HUES64 (cell line): ENCODE measurements around the gene PARP9.
"Not testable (repeated sequence)": the region's sequence is repeated elsewhere in the genome, so short reads cannot be mapped to it uniquely, and the experiment has no call there.

Experiments
- H3K27ac ChIP-seq: 2 replicates; pipeline ENCODE4 v1.7.0; 2013; ENCODE audit warnings: low read depth, low read length, inconsistent platforms
- H3K27me3 ChIP-seq: 2 replicates; pipeline ENCODE4 v1.6.1; 2013; ENCODE audit warnings: mild to moderate bottlenecking, low read length; ENCODE audit not compliant: insufficient read depth
- H3K36me3 ChIP-seq: 2 replicates; pipeline ENCODE4 v1.6.1; 2013; ENCODE audit warnings: mild to moderate bottlenecking, low read length; ENCODE audit not compliant: insufficient read depth
- H3K4me1 ChIP-seq: 2 replicates; pipeline ENCODE4 v1.6.1; 2013; ENCODE audit warnings: mild to moderate bottlenecking, low read length, moderate library complexity; ENCODE audit not compliant: insufficient read depth
- H3K4me3 ChIP-seq: 2 replicates; pipeline ENCODE4 v1.5.1; 2013; ENCODE audit warnings: mild to moderate bottlenecking, low read length, moderate library complexity
- H3K9ac ChIP-seq: 2 replicates; pipeline ENCODE4 v1.6.1; 2013; ENCODE audit warnings: mild to moderate bottlenecking, low read depth, low read length
- H3K9me3 ChIP-seq: 2 replicates; pipeline ENCODE4 v1.6.1; 2013; ENCODE audit warnings: low read depth, low read length; ENCODE audit not compliant: insufficient read depth
- WGBS: fragments of 150-250, 120-280 bp; methylation state at CpG from one replicate; pipeline ENCODE4 v1.1.7; 2013; ENCODE audit warnings: missing lambda C conversion rate; 5-methylcytosine and 5-hydroxymethylcytosine counted together

PARP9 gene

GRCh38 chr3:122508944-122509343 lies 55.2 kb downstream of the PARP9 start:
- H3K4me3 ChIP-seq, H3K27ac ChIP-seq, H3K9ac ChIP-seq, H3K9me3 ChIP-seq, H3K36me3 ChIP-seq, H3K27me3 ChIP-seq: not testable (repeated sequence)
- peaks cover 48% of the 10 kb centered on the region for H3K4me1 ChIP-seq
- WGBS: 94% methylated on average over 9 of the region's 9 CpGs

- no peaks in the 10 kb centered on the region for H3K27me3 ChIP-seq
- WGBS: 100% methylated on average over 1 of the region's 2 CpGs
- no peak overlapping the region for H3K9ac ChIP-seq
- H3K27ac ChIP-seq: no peak overlapping the region
- H3K4me1 ChIP-seq: peaks cover 46% of the 10 kb centered on the region
- H3K9me3 ChIP-seq: no peaks in the 10 kb centered on the region
- no peak overlapping the region for H3K4me3 ChIP-seq
- no peaks in the 10 kb centered on the region for H3K36me3 ChIP-seq
Measured at GRCh38 chr3:122508135-122508914, 55.8 kb downstream of the PARP9 start.

- Histone ChIP-seq H3K27ac (no peak overlapping the region), H3K27me3 (no peaks in the 10 kb centered on the region), H3K9ac (no peak overlapping the region), H3K4me1 (peaks cover 34% of the 10 kb centered on the region), H3K4me3 (no peak overlapping the region), H3K36me3 (no peaks in the 10 kb centered on the region), H3K9me3 (no peaks in the 10 kb centered on the region)
- WGBS: no CpG with 5 or more reads among the region's 1 CpG
Measured at GRCh38 chr3:122506450-122506849, 57.6 kb downstream of the PARP9 start.

- Histone ChIP-seq H3K36me3 (no peaks in the 10 kb centered on the region), H3K9ac (no peak overlapping the region), H3K4me3 (no peak overlapping the region), H3K27me3 (no peaks in the 10 kb centered on the region), H3K4me1 (peaks cover 29% of the 10 kb centered on the region), H3K9me3 (no peaks in the 10 kb centered on the region), H3K27ac (no peak overlapping the region)
- 70% methylated on average over 2 of the region's 2 CpGs for WGBS
Measured at GRCh38 chr3:122505676-122506075, 58.4 kb downstream of the PARP9 start.

GRCh38 chr3:122502941-122503340 lies 61.2 kb downstream of the PARP9 start:
- Histone ChIP-seq H3K36me3 (no peaks in the 10 kb centered on the region), H3K4me3 (no peak overlapping the region), H3K9ac (no peak overlapping the region), H3K9me3 (no peaks in the 10 kb centered on the region), H3K4me1 (peaks cover 30% of the 10 kb centered on the region), H3K27me3 (no peaks in the 10 kb centered on the region), H3K27ac (no peak overlapping the region)
- 92% methylated on average over 2 of the region's 2 CpGs for WGBS

GRCh38 chr3:122502139-122502538 lies 62.0 kb downstream of the PARP9 start:
- H3K36me3 ChIP-seq: no peaks in the 10 kb centered on the region
- whole genome bisulfite sequencing: 63% methylated on average over 1 of the region's 2 CpGs
- no peak overlapping the region for H3K9ac ChIP-seq
- no peaks in the 10 kb centered on the region for H3K27me3 ChIP-seq
- no peak overlapping the region for H3K4me3 ChIP-seq
- no peaks in the 10 kb centered on the region for H3K9me3 ChIP-seq
- no peak overlapping the region for H3K27ac ChIP-seq
- H3K4me1 ChIP-seq: peaks cover 34% of the 10 kb centered on the region

- not testable (repeated sequence) for H3K9ac ChIP-seq
- WGBS: 90% methylated on average over 6 of the region's 6 CpGs
- H3K4me1 ChIP-seq: peaks cover 38% of the 10 kb centered on the region
Measured at GRCh38 chr3:122500964-122501363, 63.1 kb downstream of the PARP9 start.

GRCh38 chr3:122498152-122498551 lies 65.9 kb downstream of the PARP9 start:
- H3K9ac ChIP-seq: no peak overlapping the region
- H3K27me3 ChIP-seq: no peaks in the 10 kb centered on the region
- peaks cover 33% of the 10 kb centered on the region for H3K36me3 ChIP-seq
- H3K27ac ChIP-seq: no peak overlapping the region
- no peak overlapping the region for H3K4me3 ChIP-seq
- 11% methylated on average over 1 of the region's 1 CpG for WGBS
- H3K4me1 ChIP-seq: peaks cover 34% of the 10 kb centered on the region
- H3K9me3 ChIP-seq: no peaks in the 10 kb centered on the region

More at GRCh38 chr3:122500964-122501363, 63.1 kb downstream of the PARP9 start:
- not testable (repeated sequence) for H3K4me3 ChIP-seq, H3K27ac ChIP-seq, H3K27me3 ChIP-seq, H3K9me3 ChIP-seq, H3K36me3 ChIP-seq

- 80% methylated on average over 1 of the region's 1 CpG for WGBS
- Histone ChIP-seq H3K9ac (no peak overlapping the region), H3K4me1 (peaks cover 34% of the 10 kb centered on the region), H3K4me3 (no peak overlapping the region), H3K27me3 (no peaks in the 10 kb centered on the region), H3K9me3 (no peaks in the 10 kb centered on the region), H3K27ac (no peak overlapping the region), H3K36me3 (peaks cover 40% of the 10 kb centered on the region)
Measured at GRCh38 chr3:122497425-122497824, 66.7 kb downstream of the PARP9 start.

GRCh38 chr3:122496508-122496907 lies 67.6 kb downstream of the PARP9 start:
- no peak overlapping the region; the same call in 1 of the 2 replicates for H3K27ac ChIP-seq
- H3K9me3 ChIP-seq: no peaks in the 10 kb centered on the region
- peaks cover 47% of the 10 kb centered on the region for H3K36me3 ChIP-seq
- H3K4me1 ChIP-seq: peaks cover 28% of the 10 kb centered on the region
- no peak overlapping the region for H3K9ac ChIP-seq
- 75% methylated on average over 2 of the region's 2 CpGs for WGBS
- H3K4me3 ChIP-seq: 0 out of 2 replicates have a peak overlapping the region, but pooled peaks have one; percentile 23
- no peaks in the 10 kb centered on the region for H3K27me3 ChIP-seq

- Histone ChIP-seq H3K4me1 (peaks cover 14% of the 10 kb centered on the region), H3K36me3 (peaks cover 65% of the 10 kb centered on the region), H3K9ac (no peak overlapping the region), H3K27ac (no peak overlapping the region), H3K4me3 (no peak overlapping the region), H3K27me3 (no peaks in the 10 kb centered on the region), H3K9me3 (no peaks in the 10 kb centered on the region)
- WGBS: 96% methylated on average over 3 of the region's 3 CpGs
Measured at GRCh38 chr3:122493296-122493695, 70.8 kb downstream of the PARP9 start.
